ENCODE results near the gene VPS8. TPM values are rescaled to one million over a fixed set of nuclear protein-coding genes. Genes with fewer than 3 reads are reported as not detected.

Gene VPS8
- total RNA-seq, 1 experiment from 2014 or later = 33.8 TPM

DNA sequence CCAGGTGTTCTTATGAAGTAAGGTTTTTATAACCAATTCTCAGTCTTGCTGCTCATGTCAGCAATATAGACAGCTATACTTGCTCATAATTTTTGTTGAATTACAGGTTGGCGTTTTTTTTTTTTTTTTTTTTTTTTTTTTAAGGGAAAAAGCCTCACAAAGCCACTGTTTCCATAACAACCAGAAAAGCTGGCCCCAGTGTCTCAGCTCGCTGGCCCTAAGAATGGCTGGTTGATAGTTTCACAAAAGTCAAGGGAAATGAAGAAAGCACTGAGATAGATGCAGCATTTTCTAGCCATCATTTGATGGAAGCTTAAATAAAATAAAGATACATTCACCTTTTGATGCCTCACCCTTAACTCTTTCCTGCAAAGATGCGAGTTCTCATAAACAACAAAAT is 219.0 kb downstream of the VPS8 start:
- ChIA-PET CTCF (no interaction called here), POLR2A (interaction anchor here (0.8 kb wide), 1 partner anchor 199 kb away, joined by 3 read pairs; no protein-coding TSS in a partner anchor)
- H3K9me3 Mint-ChIP-seq (ENCODE audit: unreplicated experiment) = no peaks in the 10 kb centered on the region
- H3K27me3 Mint-ChIP-seq (ENCODE audit: insufficient read depth, unreplicated experiment) = no peaks in the 10 kb centered on the region
- H3K27ac Mint-ChIP-seq (ENCODE audit: low read depth, unreplicated experiment) = no peak overlapping the region
- H3K4me1 Mint-ChIP-seq (ENCODE audit: insufficient read depth, unreplicated experiment) = no peaks in the 10 kb centered on the region
- intact Hi-C loops (cut with micrococcal nuclease) = no loop called here
- no peak overlapping the region for H3K4me3 Mint-ChIP-seq (ENCODE audit: unreplicated experiment)
- no peak for DNase-seq (ENCODE audit: unreplicated experiment)
- H3K36me3 Mint-ChIP-seq (ENCODE audit: insufficient read depth, unreplicated experiment) = peaks cover 11% of the 10 kb centered on the region
- no TSS peak for BruUV-seq (replicated peaks)
- no peak for TF ChIP-seq CTCF (IDR thresholded peaks at IDR 0.05; ENCODE audit: unreplicated experiment)

DNA sequence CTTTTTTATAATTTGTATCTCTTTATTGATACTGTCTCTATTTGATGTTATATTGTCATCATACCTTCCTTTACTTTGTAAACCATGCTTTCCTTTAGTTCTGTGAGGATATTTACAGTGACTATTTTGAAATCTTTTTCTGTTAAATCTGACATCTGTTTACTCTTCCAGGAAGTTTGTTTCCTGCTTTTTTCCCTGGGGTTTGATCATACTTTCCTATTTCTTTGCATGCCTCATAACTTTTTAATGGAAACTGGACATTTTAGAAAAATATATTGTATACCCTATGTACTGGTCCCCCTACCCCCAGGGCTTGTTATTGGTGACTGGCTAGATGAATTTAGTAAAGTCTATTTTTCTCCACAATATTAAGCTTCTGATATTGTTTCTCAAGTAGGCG is 225.8 kb downstream of the VPS8 start:
- H3K4me3 Mint-ChIP-seq (ENCODE audit: unreplicated experiment) = no peak overlapping the region
- no peak for TF ChIP-seq CTCF (IDR thresholded peaks at IDR 0.05; ENCODE audit: unreplicated experiment)
- H3K27me3 Mint-ChIP-seq (ENCODE audit: insufficient read depth, unreplicated experiment) = no peaks in the 10 kb centered on the region
- intact Hi-C loops (cut with micrococcal nuclease) = no loop called here
- no peaks in the 10 kb centered on the region for H3K36me3 Mint-ChIP-seq (ENCODE audit: insufficient read depth, unreplicated experiment)
- H3K9me3 Mint-ChIP-seq (ENCODE audit: unreplicated experiment) = peaks cover 7% of the 10 kb centered on the region
- DNase-seq (ENCODE audit: unreplicated experiment) = no peak
- H3K27ac Mint-ChIP-seq (ENCODE audit: low read depth, unreplicated experiment) = no peak overlapping the region
- CTCF ChIA-PET = interaction anchor here (0.5 to 1.2 kb wide), 2 partner anchors 270 to 462 kb away, joined by 3 to 4 read pairs; no protein-coding TSS in a partner anchor
- POLR2A ChIA-PET = no interaction called here
- H3K4me1 Mint-ChIP-seq (ENCODE audit: insufficient read depth, unreplicated experiment) = no peaks in the 10 kb centered on the region
- BruUV-seq (replicated peaks) = no TSS peak

DNA sequence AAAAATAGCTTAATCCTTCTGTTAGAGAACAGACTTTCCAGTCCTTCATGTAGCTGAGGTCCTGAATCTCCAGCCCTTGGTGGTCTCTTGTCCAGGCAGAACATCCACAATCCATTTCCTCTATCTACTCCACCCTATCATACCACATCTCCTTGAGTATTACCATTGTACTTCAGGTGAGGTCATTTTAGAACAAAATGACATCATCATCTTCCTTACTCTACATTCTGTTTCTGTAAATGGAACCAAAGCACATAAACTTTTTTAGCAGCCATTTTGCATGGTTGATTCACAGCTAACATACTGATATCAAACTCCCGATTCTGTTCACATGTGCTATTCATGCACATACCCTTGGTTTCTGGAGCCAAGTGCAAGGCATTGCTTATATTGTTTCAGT is 228.5 kb downstream of the VPS8 start:
- Mint-ChIP-seq H3K27me3 (ENCODE audit: insufficient read depth, unreplicated experiment) (no peaks in the 10 kb centered on the region), H3K4me1 (ENCODE audit: insufficient read depth, unreplicated experiment) (peaks cover 10% of the 10 kb centered on the region), H3K36me3 (ENCODE audit: insufficient read depth, unreplicated experiment) (no peaks in the 10 kb centered on the region), H3K4me3 (ENCODE audit: unreplicated experiment) (no peak overlapping the region), H3K9me3 (ENCODE audit: unreplicated experiment) (peaks cover 7% of the 10 kb centered on the region), H3K27ac (ENCODE audit: low read depth, unreplicated experiment) (no peak overlapping the region)
- ChIA-PET POLR2A (interaction anchor here (0.6 to 0.9 kb wide), 2 partner anchors 16 to 215 kb away, joined by 3 read pairs; no protein-coding TSS in a partner anchor), CTCF (no interaction called here)
- no peak for DNase-seq (ENCODE audit: unreplicated experiment)
- no TSS peak for BruUV-seq (replicated peaks)
- TF ChIP-seq CTCF (IDR thresholded peaks at IDR 0.05; ENCODE audit: unreplicated experiment) = no peak
- intact Hi-C loops (cut with micrococcal nuclease) = no loop called here

- no TSS peak for BruUV-seq (replicated peaks)
- H3K4me1 Mint-ChIP-seq (ENCODE audit: insufficient read depth, unreplicated experiment) = peaks cover 19% of the 10 kb centered on the region
- H3K9me3 Mint-ChIP-seq (ENCODE audit: unreplicated experiment) = peaks cover 7% of the 10 kb centered on the region
- ChIA-PET POLR2A (no interaction called here), CTCF (interaction anchor here (1.0 kb wide), 1 partner anchor 137 kb away, joined by 3 read pairs; no protein-coding TSS in a partner anchor)
- H3K27ac Mint-ChIP-seq (ENCODE audit: low read depth, unreplicated experiment) = no peak overlapping the region
- intact Hi-C loops (cut with micrococcal nuclease) = no loop called here
- H3K4me3 Mint-ChIP-seq (ENCODE audit: unreplicated experiment) = no peak overlapping the region
- no peak for TF ChIP-seq CTCF (IDR thresholded peaks at IDR 0.05; ENCODE audit: unreplicated experiment)
- no peaks in the 10 kb centered on the region for H3K27me3 Mint-ChIP-seq (ENCODE audit: insufficient read depth, unreplicated experiment)
- H3K36me3 Mint-ChIP-seq (ENCODE audit: insufficient read depth, unreplicated experiment) = no peaks in the 10 kb centered on the region
- no peak for DNase-seq (ENCODE audit: unreplicated experiment)
Measured at GRCh38 chr3:185041540-185041939, 229.6 kb downstream of the VPS8 start.
